NAMALWA (cell line): ENCODE data around the gene GPNMB.

Experiments
- DNase-seq: peaks from one replicate; pipeline ENCODE4 v3.0.0-alpha.2; 2015; ENCODE audit warnings: low spot score

Gene GPNMB

DNA sequence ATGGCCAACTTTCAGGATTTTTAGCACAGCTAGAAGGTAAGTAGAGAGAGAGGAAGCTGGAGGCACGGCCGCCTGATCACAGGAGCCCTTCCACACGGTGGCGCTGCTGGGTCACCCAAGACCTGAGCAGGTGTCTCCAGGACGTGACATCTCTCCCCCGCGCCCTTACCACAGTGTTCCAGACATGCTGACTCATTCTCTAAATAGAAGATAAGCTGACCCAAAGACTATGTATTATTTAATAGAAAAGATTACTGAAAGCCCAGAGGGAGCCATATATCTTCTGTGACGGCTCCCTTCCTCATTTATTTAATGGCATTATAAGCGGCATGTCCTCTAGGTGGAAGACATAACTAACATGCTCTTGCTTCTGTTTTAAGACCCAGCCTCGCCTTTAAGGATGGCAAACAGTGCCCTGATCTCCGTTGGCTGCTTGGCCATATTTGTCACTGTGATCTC, 26.6 kb downstream of the GPNMB start:
- peak; percentile 98 for DNase-seq

DNA sequence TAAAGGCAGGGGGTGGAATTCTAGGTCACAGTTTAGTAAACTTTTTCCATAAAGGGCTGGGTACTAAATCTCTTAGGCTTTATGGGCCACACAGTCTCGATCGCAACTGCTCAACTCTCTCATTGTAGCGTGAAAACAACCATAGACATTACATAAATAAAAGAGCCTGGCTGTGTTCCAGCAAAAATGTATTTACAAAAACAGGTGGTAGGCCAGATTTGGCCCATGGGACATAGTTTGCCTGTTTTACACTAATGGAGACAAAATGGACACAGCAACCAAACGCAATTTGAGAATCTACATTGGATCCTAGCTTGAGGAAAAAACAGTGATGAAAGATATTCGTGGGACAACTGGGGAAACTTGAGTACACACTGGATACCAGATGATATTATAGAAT, 29.3 kb downstream of the GPNMB start:
- no peak for DNase-seq

DNA sequence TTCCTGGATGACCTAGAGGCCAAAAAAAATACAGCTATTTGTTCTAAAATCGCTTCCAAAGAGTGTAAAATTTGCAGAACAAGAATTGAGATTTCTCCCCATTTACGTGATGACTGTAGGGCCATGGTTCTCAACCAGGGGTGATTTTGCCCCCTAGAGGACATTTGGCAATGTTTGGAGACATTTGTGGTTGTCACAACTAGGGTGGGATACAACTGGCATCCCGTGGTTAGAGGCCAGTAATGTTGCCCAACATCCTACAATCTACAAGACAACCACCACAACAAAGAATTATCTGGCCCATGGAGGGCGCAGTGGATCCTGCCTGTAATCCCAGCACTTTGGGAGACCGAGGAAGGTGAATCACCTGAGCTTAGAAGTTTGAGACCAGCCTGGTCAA, 29.8 kb downstream of the GPNMB start:
- peak; percentile 76 for DNase-seq

DNA sequence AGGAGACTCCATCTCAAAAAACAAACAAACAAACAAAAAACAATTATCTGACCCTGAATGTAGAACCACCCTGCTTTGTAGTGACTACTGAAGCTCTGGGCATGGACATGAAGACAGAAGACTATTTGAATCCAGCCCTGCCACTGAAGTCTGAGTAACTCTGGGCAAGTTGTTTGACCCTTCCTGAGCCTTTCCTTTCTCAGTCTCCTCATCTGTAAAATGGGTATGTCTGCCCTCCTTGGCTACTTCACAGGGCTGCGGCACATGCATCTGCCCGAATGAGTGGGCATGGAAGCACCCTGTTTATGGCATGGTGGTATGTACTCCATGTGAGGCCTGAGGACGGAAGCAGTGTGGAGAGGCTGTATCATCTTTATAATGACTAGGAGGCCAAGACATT, 30.4 kb downstream of the GPNMB start:
- no peak for DNase-seq

GRCh38 chr7:23277359-23277989, 30.9 kb downstream of the GPNMB start:
- DNase-seq = peak; percentile 95

GRCh38 chr7:23279819-23280525, 33.4 kb downstream of the GPNMB start:
- no peak for DNase-seq

DNA sequence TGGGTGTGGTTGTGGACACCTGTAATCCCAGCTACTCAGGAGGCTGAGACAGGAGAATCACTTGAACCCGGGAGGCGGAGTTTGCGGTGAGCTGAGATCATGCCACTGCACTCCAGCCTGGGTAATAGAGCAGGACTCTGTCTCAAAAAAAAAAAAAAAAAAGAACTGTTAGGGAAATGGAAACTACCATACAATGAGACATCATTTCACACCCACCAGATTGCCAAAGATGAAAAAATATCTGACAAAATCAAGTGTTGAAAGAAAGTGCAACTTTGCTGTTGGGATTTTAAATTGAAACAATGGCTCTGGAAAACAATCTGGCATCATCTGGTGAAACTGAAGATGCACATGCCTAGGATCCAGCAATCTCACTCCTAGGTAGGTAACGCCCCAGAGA, 36.5 kb downstream of the GPNMB start:
- DNase-seq = no peak

GRCh38 chr7:23284871-23285270, 38.3 kb downstream of the GPNMB start:
- no peak for DNase-seq

DNA sequence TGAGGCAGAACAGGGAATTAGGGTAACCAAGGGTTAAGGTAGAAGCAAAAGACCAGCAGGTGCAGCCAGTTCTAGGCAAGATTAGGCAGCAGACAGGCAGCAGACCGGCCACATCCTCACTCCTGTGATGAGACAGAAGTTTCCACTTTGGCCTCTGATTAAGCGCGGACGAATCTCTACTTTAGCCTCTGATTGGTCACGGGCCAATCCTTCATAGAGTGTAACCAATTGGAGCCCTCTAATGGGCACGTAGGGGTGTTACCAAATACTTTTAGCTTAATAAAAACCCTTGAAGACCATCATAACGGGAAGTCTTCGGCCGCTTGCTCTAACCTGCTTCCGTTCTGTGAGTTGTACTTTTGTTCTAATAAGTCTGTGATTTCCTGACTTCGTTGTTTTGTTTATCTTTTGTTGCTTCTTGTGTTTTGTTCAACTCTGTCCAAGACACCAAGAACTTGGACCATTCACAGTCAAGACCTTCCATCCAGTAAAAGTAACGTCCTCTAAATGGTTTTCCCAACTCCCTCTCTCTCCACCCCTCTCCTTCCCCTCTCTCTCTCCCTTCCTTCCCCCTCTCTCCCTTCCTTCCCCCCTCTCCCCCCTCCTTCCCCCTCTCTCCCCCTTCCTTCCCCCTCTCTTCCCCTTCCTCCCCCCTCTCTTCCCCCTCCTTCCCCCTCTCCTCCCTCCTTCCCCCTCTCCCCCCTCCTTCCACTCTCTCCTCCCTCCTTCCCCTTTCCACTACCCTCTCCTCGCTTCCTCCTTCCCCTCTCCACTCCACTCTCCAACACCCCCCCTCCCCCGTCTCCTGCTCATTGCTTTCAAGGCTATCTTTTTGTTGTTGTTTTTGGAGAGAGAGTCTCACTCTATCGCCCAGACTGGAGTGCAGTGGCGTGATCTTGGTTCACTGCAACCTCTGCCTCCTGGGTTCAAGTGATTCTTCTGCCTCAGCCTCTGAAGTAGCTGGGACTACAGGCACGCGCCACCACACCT, 39.4 kb downstream of the GPNMB start:
- peak; percentile 37 for DNase-seq

GRCh38 chr7:23287612-23288011, 41.0 kb downstream of the GPNMB start:
- no peak for DNase-seq

- DNase-seq = no peak
Observed at GRCh38 chr7:23290993-23291392, 44.4 kb downstream of the GPNMB start.

DNA sequence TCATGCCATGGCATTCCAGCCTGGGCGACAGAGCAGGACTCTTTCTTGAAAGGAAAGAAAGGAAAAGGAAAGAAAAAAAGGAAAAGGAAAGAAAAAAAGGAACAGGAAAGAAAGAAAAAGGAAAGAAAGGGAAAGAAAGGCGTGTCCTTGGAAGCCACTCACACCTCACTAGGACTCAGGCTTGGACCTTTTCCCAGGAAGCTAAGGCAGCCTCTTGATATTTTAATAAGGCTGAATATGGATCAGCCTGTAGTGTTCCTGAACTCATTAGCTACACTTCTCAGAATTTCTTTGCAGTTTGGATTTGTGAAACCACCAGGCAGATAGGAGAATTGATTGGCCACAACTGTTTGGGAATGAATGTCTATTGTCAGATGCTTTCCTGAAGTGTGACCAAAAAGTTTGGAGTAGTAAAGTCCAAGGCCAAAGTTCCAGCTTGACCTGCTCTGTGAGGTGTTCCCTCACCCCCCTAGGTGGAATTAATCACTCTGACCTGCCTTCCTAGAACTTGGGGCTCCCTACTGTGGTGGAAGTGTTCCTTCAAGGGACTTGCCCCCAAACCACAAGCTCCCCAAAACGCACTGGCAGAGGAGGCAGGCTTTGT, 45.5 kb downstream of the GPNMB start:
- DNase-seq = no peak

GRCh38 chr7:23292623-23293022, 46.0 kb downstream of the GPNMB start:
- no peak for DNase-seq

DNA sequence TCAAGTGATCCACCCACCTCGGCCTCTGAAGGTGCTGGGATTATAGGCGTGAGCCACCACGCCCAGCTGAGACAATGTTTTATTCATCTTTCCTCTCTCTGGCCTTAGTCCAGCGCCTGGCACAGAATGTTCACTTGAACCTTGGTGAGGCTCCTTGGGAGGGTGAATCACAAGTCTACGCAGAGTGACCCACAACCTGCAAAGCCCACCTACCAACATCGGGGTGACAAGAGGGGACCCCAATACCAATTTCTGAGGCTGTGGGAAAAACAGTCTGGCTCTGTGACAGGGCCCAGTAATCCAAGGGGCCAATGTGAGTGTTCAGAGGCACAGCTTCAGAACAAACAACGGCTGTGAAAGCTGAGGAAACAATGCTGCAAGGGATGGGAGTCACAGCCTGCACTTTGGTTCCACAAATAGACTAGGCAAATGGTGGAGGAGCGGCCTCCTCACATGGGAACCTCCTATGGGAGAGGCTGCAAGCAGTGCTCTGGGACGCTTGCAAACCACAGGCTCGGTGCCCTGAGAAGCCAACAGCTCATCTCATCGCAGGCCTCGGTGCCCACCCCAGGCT, 47.0 kb downstream of the GPNMB start:
- DNase-seq = no peak

GRCh38 chr7:23294549-23295400, 48.2 kb downstream of the GPNMB start:
- no peak for DNase-seq

DNA sequence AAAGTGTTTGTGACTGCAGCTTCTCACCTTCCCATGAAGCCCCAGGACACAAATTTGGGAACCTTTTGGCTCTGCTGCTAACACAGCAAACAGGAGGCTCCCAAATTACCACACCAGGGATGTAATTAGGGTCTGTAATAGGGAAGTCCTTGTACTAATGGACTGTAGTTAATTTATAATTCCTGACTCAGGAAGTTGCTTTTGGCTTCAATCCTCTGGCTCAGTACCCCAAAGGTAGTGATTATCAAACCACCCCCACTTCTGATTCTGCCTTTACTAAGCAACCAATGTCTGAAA, 48.8 kb downstream of the GPNMB start:
- no peak for DNase-seq

- DNase-seq = no peak
Observed at GRCh38 chr7:23298141-23298881, 51.7 kb downstream of the GPNMB start.

- DNase-seq = peak; percentile 99
Observed at GRCh38 chr7:23298885-23299769, 52.6 kb downstream of the GPNMB start, which contains the start of gene MALSU1. TSS of gene MALSU1 (plus strand) at chr7:23299339. CDS start at chr7:23299353, 14 bp downstream.

GRCh38 chr7:23299770-23300300, 53.3 kb downstream of the GPNMB start:
- DNase-seq = no peak
